OCI-LY1 (cell line): ENCODE measurements around the gene TNFSF4.

Experiments used
- H2AFZ ChIP-seq: fragments of 200-600 bp; sonication (generic), shearing (Covaris generic); 2 replicates; pipeline ENCODE4 v1.6.0; 2014; ENCODE audit warnings: antibody characterized with exemption, mild to moderate bottlenecking, low read length
- H3F3A ChIP-seq: fragments of 200-600 bp; sonication (generic), shearing (Covaris generic); 2 replicates; pipeline ENCODE4 v1.6.0; 2014; ENCODE audit warnings: mild to moderate bottlenecking, antibody characterized with exemption, low read length, moderate library complexity; ENCODE audit not compliant: insufficient read depth
- H3K27ac ChIP-seq: fragments of 200-600 bp; sonication (generic); 2 replicates; pipeline ENCODE4 v1.5.1; 2014; ENCODE audit warnings: low read length, mixed run types, mild to moderate bottlenecking, low read depth; ENCODE audit not compliant: poor library complexity, severe bottlenecking
- H3K27me3 ChIP-seq: fragments of 200-600 bp; sonication (generic); 2 replicates; pipeline ENCODE4 v1.6.0; 2014; ENCODE audit warnings: antibody characterized with exemption, mild to moderate bottlenecking, low read length, moderate library complexity; ENCODE audit not compliant: insufficient read depth
- H3K36me3 ChIP-seq: fragments of 200-600 bp; sonication (generic); 2 replicates; pipeline ENCODE4 v1.6.1; 2014; ENCODE audit warnings: mild to moderate bottlenecking, antibody characterized with exemption, low read length, moderate library complexity, mixed read lengths; ENCODE audit not compliant: insufficient read depth
- H3K4me1 ChIP-seq: fragments of 200-600 bp; sonication (generic); 2 replicates; pipeline ENCODE4 v1.5.1; 2014; ENCODE audit warnings: mild to moderate bottlenecking, low read length, moderate library complexity; ENCODE audit not compliant: insufficient read depth, severe bottlenecking
- H3K4me2 ChIP-seq: fragments of 200-600 bp; sonication (generic), shearing (Covaris generic); 2 replicates; pipeline ENCODE4 v1.6.1; 2014; ENCODE audit warnings: low read length
- H3K4me3 ChIP-seq: fragments of 200-600 bp; sonication (generic); 2 replicates; pipeline ENCODE4 v1.5.1; 2014; ENCODE audit warnings: low read length, low read depth, mild to moderate bottlenecking, mixed read lengths; ENCODE audit not compliant: poor library complexity, severe bottlenecking
- H3K79me2 ChIP-seq: fragments of 200-600 bp; shearing (Covaris generic); 2 replicates; pipeline ENCODE4 v1.6.1; 2016; ENCODE audit warnings: mixed run types, low read length, mixed read lengths; ENCODE audit not compliant: insufficient read depth
- H3K9ac ChIP-seq: fragments of 200-600 bp; sonication (generic), shearing (Covaris generic); 2 replicates; pipeline ENCODE4 v1.6.1; 2014; ENCODE audit warnings: mild to moderate bottlenecking, low read length, mixed read lengths
- H3K9me2 ChIP-seq: fragments of 200-600 bp; sonication (generic), shearing (Covaris generic); 2 replicates; pipeline ENCODE4 v1.6.1; 2014; ENCODE audit warnings: low read depth, mild to moderate bottlenecking, low read length, mixed read lengths
- H3K9me3 ChIP-seq: fragments of 200-600 bp; shearing (Covaris generic); 2 replicates; pipeline ENCODE4 v1.6.1; 2014; ENCODE audit warnings: low read length, mixed read lengths
- H4K20me1 ChIP-seq: fragments of 200-600 bp; sonication (generic), shearing (Covaris generic); 2 replicates; pipeline ENCODE4 v1.6.0; 2016; ENCODE audit warnings: mild to moderate bottlenecking, low read length; ENCODE audit not compliant: insufficient read depth
- EZH2 ChIP-seq: fragments of 200-600 bp; sonication (generic), shearing (Covaris generic); IDR thresholded peaks from 2 replicates; pipeline ENCODE4 v1.8.0; 2017; ENCODE audit warnings: borderline replicate concordance, mixed run types, mild to moderate bottlenecking, antibody characterized with exemption, low read length, moderate library complexity, mixed read lengths
- TF ChIP-seq, protein P1 (sequence below): fragments of 200-600 bp; sonication (generic), shearing (Covaris generic); IDR thresholded peaks from 2 replicates; pipeline ENCODE4 v1.5.1; 2017; ENCODE audit warnings: mild to moderate bottlenecking, antibody characterized with exemption, low read length, moderate library complexity, mixed read lengths

Gene TNFSF4

DNA sequence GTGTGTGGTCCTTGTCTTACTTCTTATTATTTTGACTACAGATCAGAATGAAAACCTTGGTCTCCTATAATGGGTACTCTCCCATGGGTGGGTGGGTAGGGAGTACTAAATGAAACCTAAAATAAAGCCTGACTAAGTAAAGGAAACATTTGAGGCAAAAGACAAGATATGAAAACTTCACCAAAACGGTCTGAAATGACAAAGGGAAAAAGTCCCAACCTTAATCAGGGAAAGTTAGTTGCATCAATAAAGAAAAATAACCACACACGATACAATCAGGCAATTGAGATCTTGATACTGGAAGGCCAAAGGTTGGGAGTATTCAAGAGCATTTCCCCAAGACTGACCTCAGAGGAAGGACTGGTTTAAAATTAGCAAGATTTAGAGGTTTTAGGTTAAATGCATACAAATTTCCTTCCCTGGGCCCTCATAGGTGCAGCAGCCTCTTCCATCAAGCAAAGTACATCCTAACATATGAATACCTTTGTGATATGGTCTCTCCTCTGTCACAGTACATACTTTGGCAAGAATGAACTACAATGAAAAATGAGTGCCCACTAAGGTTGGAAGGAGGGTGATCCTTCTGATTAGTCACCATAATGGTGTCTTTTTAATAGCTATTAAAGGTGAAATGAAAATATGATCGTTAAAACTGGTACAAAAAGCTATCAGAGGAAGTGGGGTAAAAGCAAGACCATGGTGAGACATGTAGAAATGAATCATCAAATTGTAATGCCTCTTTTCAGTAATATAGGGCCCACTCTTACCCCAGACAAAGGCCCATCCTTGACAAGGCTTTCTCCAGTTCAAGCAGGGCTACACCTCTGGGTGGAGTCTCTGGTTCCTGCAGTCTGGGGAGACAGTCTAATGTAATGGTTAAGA lies 15.3 kb upstream of the TNFSF4 start:
- Histone ChIP-seq H3K79me2 (no peaks in the 10 kb centered on the region), H3K36me3 (no peaks in the 10 kb centered on the region), H3K4me1 (no peaks in the 10 kb centered on the region), H3K9me3 (no peaks in the 10 kb centered on the region), H3K27ac (no peak overlapping the region), H3K27me3 (no peaks in the 10 kb centered on the region), H3K4me3 (no peak overlapping the region), H3K4me2 (no peak overlapping the region), H2AFZ (no peak overlapping the region), H3F3A (no peaks in the 10 kb centered on the region), H4K20me1 (no peaks in the 10 kb centered on the region), H3K9me2 (no peaks in the 10 kb centered on the region), H3K9ac (no peak overlapping the region)
- TF ChIP-seq EZH2, result no peak
- TF ChIP-seq, protein P1, sequence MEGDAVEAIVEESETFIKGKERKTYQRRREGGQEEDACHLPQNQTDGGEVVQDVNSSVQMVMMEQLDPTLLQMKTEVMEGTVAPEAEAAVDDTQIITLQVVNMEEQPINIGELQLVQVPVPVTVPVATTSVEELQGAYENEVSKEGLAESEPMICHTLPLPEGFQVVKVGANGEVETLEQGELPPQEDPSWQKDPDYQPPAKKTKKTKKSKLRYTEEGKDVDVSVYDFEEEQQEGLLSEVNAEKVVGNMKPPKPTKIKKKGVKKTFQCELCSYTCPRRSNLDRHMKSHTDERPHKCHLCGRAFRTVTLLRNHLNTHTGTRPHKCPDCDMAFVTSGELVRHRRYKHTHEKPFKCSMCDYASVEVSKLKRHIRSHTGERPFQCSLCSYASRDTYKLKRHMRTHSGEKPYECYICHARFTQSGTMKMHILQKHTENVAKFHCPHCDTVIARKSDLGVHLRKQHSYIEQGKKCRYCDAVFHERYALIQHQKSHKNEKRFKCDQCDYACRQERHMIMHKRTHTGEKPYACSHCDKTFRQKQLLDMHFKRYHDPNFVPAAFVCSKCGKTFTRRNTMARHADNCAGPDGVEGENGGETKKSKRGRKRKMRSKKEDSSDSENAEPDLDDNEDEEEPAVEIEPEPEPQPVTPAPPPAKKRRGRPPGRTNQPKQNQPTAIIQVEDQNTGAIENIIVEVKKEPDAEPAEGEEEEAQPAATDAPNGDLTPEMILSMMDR, result no peak

DNA sequence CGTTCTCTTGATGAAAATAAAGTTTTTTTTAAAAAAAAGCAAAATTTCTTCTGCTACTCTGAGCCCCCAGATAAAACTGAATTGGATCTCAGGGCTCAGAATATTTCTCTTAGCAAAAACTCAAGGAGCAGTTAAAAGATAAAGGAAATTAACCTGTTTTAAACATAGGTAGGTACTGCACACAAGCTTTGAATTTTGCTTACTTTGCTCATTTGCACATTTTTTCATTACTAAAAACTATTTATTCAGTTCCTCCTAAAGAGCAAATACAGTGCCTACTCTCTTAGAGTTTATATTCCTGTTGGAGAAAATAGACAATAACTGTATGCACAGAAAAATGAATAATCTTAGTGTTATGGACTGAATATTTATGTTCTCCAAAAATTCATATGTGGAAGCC lies 13.0 kb upstream of the TNFSF4 start:
- H3K27ac ChIP-seq, result no peak overlapping the region

DNA sequence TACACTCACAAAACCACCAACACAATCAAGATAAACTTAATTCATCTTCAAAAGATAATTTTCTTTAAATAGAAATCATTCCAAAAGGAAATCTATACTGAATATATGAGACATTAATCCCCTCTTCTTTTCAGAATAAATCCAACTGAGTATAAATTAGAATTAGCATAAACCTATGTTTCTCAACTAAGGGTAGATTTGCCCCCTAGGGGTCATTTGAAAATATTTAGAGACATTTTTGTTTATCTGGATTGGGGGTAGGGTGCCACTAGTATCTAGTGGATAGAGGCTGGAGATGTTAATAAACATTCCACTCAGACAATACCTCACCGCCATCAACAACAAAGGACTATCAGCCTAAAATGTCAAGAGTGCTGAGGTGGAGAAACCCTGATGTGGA lies 6.5 kb upstream of the TNFSF4 start:
- H3K9me2 ChIP-seq, result no peaks in the 10 kb centered on the region
- H3K79me2 ChIP-seq, result no peaks in the 10 kb centered on the region
- H3K4me2 ChIP-seq, result no peak overlapping the region
- no peaks in the 10 kb centered on the region for H3K4me1 ChIP-seq
- H3F3A ChIP-seq, result no peaks in the 10 kb centered on the region
- H3K27me3 ChIP-seq, result no peaks in the 10 kb centered on the region
- no peaks in the 10 kb centered on the region for H3K36me3 ChIP-seq
- no peak overlapping the region for H3K27ac ChIP-seq
- H4K20me1 ChIP-seq, result no peaks in the 10 kb centered on the region
- no peak overlapping the region for H2AFZ ChIP-seq
- no peak overlapping the region for H3K9ac ChIP-seq
- TF ChIP-seq, protein P1, result peak; percentile 21; the same call in 1 of the 2 replicates
- no peak for TF ChIP-seq EZH2
- no peaks in the 10 kb centered on the region for H3K9me3 ChIP-seq
- H3K4me3 ChIP-seq, result no peak overlapping the region

More for the DNA sequence above, 13.0 kb upstream of the TNFSF4 start:
- no peaks in the 10 kb centered on the region for H3K27me3 ChIP-seq
- H4K20me1 ChIP-seq, result no peaks in the 10 kb centered on the region
- no peaks in the 10 kb centered on the region for H3K9me3 ChIP-seq
- H3K4me1 ChIP-seq, result no peaks in the 10 kb centered on the region
- H3K9me2 ChIP-seq, result no peaks in the 10 kb centered on the region
- H2AFZ ChIP-seq, result no peak overlapping the region
- H3K79me2 ChIP-seq, result no peaks in the 10 kb centered on the region
- no peaks in the 10 kb centered on the region for H3K36me3 ChIP-seq
- H3K4me2 ChIP-seq, result no peak overlapping the region
- H3K9ac ChIP-seq, result no peak overlapping the region
- TF ChIP-seq EZH2, result no peak
- TF ChIP-seq, protein P1, result no peak
- H3K4me3 ChIP-seq, result no peak overlapping the region
- no peaks in the 10 kb centered on the region for H3F3A ChIP-seq
